ENCODE results near the gene SFXN2.

DNA sequence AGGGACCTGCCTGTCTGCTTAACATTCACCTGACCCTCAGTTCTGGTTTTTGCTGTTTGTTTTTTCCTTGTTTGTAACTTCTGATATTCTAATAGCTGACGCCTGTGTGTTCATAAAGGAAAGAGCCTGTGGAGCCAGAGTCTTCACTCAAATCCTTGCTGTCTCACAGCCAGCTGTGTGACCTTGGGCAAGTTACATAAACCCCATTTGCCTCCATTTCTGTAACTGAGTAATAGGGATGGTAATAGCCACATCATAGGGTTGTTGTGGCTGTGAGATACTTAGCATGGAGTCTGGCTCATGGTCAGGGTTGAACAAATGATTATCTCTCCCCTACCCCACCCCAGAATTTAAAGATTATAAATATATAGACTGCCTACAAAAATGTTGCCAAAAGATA, 56.4 kb downstream of the SFXN2 start:
- no peak for TF ChIP-seq POLR2AphosphoS5 (IDR thresholded peaks at IDR 0.05)
- no peak for TF ChIP-seq CTCF (IDR thresholded peaks at IDR 0.05)
- no peak for TF ChIP-seq EP300 (IDR thresholded peaks at IDR 0.05)
